ENCODE data around the gene CLINT1.

The CLINT1 gene

DNA sequence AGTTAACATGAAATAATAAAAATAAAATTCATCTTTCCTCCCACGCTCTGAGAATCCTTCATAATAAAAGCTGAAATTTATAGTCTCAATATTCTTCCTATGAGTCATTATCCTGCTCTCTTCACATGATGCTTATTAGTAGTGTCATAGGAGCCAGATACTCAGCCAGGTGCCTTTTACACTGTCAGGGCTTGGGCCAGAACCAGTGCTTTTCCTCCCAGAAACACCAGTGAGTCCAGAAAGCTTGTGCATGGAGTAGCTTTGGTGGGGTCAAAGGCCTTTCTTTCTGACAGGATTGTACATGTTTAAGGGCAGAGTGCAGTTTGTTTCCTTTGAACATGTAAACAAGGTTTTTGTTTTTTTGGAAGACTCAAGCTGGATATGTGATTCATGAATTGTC lies 108.6 kb downstream of the CLINT1 start:
- TF ChIP-seq, protein P1, sequence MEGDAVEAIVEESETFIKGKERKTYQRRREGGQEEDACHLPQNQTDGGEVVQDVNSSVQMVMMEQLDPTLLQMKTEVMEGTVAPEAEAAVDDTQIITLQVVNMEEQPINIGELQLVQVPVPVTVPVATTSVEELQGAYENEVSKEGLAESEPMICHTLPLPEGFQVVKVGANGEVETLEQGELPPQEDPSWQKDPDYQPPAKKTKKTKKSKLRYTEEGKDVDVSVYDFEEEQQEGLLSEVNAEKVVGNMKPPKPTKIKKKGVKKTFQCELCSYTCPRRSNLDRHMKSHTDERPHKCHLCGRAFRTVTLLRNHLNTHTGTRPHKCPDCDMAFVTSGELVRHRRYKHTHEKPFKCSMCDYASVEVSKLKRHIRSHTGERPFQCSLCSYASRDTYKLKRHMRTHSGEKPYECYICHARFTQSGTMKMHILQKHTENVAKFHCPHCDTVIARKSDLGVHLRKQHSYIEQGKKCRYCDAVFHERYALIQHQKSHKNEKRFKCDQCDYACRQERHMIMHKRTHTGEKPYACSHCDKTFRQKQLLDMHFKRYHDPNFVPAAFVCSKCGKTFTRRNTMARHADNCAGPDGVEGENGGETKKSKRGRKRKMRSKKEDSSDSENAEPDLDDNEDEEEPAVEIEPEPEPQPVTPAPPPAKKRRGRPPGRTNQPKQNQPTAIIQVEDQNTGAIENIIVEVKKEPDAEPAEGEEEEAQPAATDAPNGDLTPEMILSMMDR (IDR thresholded peaks at IDR 0.05; ENCODE audit: low read depth, low read length) = no peak
- H3K4me3 ChIP-seq (ENCODE audit: low read depth, low read length) = no peak overlapping the region

DNA sequence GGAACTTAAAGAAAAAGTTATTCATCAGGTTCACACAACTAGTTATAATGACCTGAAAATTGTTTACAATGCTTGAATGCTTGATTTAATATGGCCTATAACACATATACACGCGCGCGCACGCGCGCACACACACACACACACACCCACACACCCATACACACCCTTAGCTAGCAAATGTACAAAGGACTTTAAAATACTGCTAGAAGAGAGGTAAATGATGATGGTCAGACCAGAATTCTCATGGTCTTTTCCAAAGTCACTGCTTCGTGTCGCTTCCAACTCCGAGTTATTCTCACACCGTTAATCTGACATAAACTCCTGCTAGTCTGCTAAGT lies 109.5 kb downstream of the CLINT1 start:
- TF ChIP-seq, protein P1 (IDR thresholded peaks at IDR 0.05; ENCODE audit: low read depth, low read length) = no peak

DNA sequence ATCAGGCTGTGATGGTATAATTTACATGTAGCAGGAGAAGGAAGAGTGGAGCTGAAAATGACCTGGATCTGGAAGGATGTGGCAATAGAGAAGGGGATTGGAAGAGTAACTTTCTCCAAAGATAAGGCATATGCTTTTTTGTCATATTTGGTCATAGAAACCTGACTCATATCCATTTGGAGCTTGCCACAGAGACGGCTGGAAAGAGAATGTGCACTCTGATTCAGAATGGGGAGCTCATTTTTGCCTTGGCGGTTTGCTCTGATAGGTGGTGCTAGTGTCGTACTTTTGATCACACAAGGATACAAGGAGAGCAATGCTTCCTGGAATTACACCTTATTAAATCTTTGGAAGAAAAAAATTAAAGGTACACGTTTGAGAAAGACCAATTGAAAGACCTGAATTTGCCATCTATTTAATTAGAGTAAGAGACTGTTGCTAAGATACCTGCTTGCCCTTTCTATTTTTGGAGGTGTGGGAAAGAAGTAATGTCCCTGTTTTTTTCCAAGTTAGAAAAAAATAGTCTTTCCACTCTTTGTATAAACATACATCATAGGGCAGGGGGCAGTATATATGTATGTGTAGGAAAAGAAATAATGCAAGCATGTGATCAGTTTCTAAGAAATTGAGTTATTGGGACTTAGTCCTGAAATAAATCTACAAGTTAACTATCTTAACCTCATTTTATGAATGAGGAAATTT lies 110.0 kb downstream of the CLINT1 start:
- TF ChIP-seq, protein P1 (IDR thresholded peaks at IDR 0.05; ENCODE audit: low read depth, low read length) = no peak
- no peak overlapping the region for H3K4me3 ChIP-seq (ENCODE audit: low read depth, low read length)

More for the DNA sequence above, 109.5 kb downstream of the CLINT1 start:
- no peak overlapping the region for H3K4me3 ChIP-seq (ENCODE audit: low read depth, low read length)

DNA sequence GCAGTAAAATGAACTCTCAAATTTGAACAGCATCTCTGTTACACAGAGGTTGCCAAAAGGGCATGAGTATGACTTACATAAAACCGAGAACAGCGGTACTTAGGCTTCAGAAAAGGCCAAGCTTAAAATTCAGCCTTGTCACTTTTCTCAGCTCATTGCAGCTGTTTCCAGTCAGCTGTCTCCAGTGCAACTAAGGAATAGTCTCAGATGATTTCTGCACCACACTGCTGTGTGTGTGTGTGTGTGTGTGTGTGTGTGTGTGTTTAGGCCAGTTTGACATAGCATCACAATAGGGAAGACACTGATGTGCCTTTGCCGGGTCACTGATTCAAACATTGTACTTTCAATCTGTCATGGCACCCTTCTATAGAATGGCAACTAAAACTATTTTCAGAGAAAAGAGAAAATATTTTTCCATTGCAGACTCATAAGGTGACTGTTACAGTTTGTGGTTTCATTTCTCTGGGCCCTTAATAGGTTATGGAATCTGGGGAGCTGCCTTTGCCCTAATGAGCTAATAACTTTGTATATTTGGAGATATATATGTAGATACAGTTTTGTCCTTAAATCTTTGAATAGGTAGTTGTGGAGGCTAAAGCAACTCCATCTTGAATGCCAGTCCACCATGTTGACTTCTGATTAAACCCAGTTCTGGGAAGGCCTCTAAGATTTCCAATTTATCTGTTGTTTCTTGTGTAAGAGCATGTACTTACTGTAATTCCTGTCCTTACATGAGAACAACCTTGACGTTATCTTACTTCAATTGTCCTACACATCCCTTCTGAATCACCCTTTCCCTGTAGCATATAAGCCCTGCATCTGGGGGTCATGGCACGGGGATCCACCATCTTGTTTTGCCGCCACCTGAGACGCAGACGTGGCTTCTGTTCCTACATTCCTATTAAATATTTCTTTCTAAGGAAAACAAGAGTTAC lies 110.9 kb downstream of the CLINT1 start:
- TF ChIP-seq, protein P1 (IDR thresholded peaks at IDR 0.05; ENCODE audit: low read depth, low read length) = no peak

DNA sequence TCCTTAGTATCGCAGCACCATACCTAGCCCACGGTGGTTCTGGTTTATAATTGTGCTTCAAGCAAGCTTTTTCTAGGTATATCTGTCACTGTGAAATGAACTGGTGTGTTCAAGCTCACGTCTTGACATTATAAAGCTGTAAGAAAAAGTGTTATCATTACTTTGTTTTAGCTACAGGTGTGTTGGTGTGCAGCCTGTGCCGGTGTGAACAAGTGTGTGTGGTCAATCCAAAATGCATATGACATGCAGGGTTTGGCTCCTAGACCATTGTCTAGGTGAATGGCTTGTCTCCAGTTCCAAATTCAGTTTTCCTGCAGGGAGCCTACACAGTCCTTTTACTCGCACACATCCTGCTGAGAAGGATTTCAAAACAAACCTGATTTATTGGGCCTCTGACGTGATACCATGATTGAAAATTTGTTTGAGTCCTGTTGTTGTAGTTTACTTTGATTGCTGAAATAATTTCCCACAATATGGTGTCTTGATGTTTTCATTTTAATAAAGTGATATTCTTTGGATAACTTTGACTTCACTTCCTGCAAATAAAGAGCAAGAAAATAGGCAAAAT lies 111.7 kb downstream of the CLINT1 start:
- TF ChIP-seq, protein P1 (IDR thresholded peaks at IDR 0.05; ENCODE audit: low read depth, low read length) = no peak
- no peak overlapping the region for H3K4me3 ChIP-seq (ENCODE audit: low read depth, low read length)

More for the DNA sequence above, 110.9 kb downstream of the CLINT1 start:
- no peak overlapping the region for H3K4me3 ChIP-seq (ENCODE audit: low read depth, low read length)

DNA sequence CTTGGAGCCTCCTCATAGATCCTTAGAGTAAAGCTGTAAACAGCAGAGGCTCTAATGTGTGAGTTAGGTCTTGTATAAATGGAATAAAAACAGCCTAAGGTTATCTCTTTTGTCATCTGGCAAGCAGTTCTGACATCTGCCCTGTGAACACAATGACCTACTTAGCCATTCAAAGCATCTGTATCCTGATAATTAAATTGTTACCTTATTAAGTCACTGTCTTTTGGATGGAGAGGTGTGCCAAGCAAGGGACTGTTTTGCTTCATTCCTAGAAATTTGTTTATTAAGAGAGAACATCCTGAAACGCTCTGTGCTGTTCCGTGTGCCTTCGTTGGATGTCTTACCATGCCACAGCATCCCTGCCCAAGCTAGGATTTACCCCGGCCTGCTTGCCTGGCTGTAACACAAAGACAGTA lies 113.9 kb downstream of the CLINT1 start:
- TF ChIP-seq, protein P1 (IDR thresholded peaks at IDR 0.05; ENCODE audit: low read depth, low read length) = no peak
- H3K4me3 ChIP-seq (ENCODE audit: low read depth, low read length) = peak overlapping the region; percentile 79; the same call in 1 of the 2 replicates

Measured in WI38 (cell line).